ENCODE data around the gene DPP10.

DPP10 gene

GRCh38 chr2:114742245-114742644, 299.8 kb downstream of the DPP10 start:
- TF ChIP-seq FOXP2 (optimal IDR thresholded peaks at IDR 0.05; ENCODE audit: borderline replicate concordance, extremely low read depth, extremely low read length, insufficient read depth), result no peak
- TF ChIP-seq REST (IDR thresholded peaks at IDR 0.05; ENCODE audit: insufficient read depth in 1 of 2, low read depth in 2 of 2, low read length in 2 of 2), result no peak
- TF ChIP-seq POLR2AphosphoS5 (IDR thresholded peaks at IDR 0.05; ENCODE audit: low read depth, low read length), result no peak
- no peak for TF ChIP-seq TAF1 (IDR thresholded peaks at IDR 0.05; ENCODE audit: borderline replicate concordance, insufficient read depth, low read length)
- no peak for TF ChIP-seq SIN3A (IDR thresholded peaks at IDR 0.05; ENCODE audit: borderline replicate concordance, insufficient read depth, low read length)

GRCh38 chr2:114745700-114746099, 303.3 kb downstream of the DPP10 start:
- TF ChIP-seq TAF1 (IDR thresholded peaks at IDR 0.05; ENCODE audit: borderline replicate concordance, insufficient read depth, low read length) (no peak), SIN3A (IDR thresholded peaks at IDR 0.05; ENCODE audit: borderline replicate concordance, insufficient read depth, low read length) (no peak), POLR2AphosphoS5 (IDR thresholded peaks at IDR 0.05; ENCODE audit: low read depth, low read length) (no peak)

- no peak for TF ChIP-seq SIN3A (IDR thresholded peaks at IDR 0.05; ENCODE audit: borderline replicate concordance, insufficient read depth, low read length)
- no peak for TF ChIP-seq POLR2AphosphoS5 (IDR thresholded peaks at IDR 0.05; ENCODE audit: low read depth, low read length)
- no peak for TF ChIP-seq TAF1 (IDR thresholded peaks at IDR 0.05; ENCODE audit: borderline replicate concordance, insufficient read depth, low read length)
- TF ChIP-seq REST (IDR thresholded peaks at IDR 0.05; ENCODE audit: insufficient read depth in 1 of 2, low read depth in 2 of 2, low read length in 2 of 2), result no peak
- TF ChIP-seq FOXP2 (optimal IDR thresholded peaks at IDR 0.05; ENCODE audit: borderline replicate concordance, extremely low read depth, extremely low read length, insufficient read depth), result no peak
These were observed 310.0 kb downstream of the DPP10 start for GRCh38 chr2:114752425-114752824.

GRCh38 chr2:114753145-114753544, 310.7 kb downstream of the DPP10 start:
- TF ChIP-seq POLR2AphosphoS5 (IDR thresholded peaks at IDR 0.05; ENCODE audit: low read depth, low read length), result no peak
- TF ChIP-seq SIN3A (IDR thresholded peaks at IDR 0.05; ENCODE audit: borderline replicate concordance, insufficient read depth, low read length), result no peak

DNA sequence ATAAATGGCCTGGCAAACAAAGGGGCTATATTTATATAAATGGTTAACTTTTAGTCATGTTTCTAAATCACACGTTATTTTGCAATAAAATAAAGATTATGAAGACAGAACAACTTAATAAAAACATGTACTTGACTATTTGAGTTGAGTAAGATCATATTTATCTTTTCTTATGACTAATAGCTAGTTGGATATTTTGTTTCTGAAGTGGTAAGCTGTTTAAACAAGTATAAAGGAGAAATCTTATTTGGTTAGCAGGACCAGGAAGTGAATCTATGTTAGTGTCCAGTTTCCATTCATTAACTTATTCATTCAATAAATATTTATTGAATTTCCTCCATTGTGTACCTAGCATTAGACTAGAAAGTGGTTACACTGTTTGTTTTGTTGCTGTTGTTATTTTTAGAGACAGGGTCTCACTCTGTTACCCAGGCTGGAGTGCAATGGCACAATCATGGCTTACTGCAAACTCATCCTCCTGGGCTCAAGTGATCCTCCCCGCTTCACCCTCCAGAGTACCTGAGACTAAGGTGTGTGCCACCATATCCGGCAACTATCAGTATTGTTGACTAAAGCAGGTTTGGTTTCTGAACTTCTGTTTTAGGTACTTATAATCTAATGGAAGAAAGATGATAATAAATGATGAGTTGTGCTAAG, 312.6 kb downstream of the DPP10 start:
- TF ChIP-seq POLR2AphosphoS5 (IDR thresholded peaks at IDR 0.05; ENCODE audit: low read depth, low read length) (no peak), SIN3A (IDR thresholded peaks at IDR 0.05; ENCODE audit: borderline replicate concordance, insufficient read depth, low read length) (no peak), TAF1 (IDR thresholded peaks at IDR 0.05; ENCODE audit: borderline replicate concordance, insufficient read depth, low read length) (no peak), FOXP2 (optimal IDR thresholded peaks at IDR 0.05; ENCODE audit: borderline replicate concordance, extremely low read depth, extremely low read length, insufficient read depth) (no peak), REST (IDR thresholded peaks at IDR 0.05; ENCODE audit: insufficient read depth in 1 of 2, low read depth in 2 of 2, low read length in 2 of 2) (no peak)

- TF ChIP-seq TAF1 (IDR thresholded peaks at IDR 0.05; ENCODE audit: borderline replicate concordance, insufficient read depth, low read length) (no peak), REST (IDR thresholded peaks at IDR 0.05; ENCODE audit: insufficient read depth in 1 of 2, low read depth in 2 of 2, low read length in 2 of 2) (no peak), SIN3A (IDR thresholded peaks at IDR 0.05; ENCODE audit: borderline replicate concordance, insufficient read depth, low read length) (no peak), FOXP2 (optimal IDR thresholded peaks at IDR 0.05; ENCODE audit: borderline replicate concordance, extremely low read depth, extremely low read length, insufficient read depth) (no peak), POLR2AphosphoS5 (IDR thresholded peaks at IDR 0.05; ENCODE audit: low read depth, low read length) (no peak)
These were observed 319.9 kb downstream of the DPP10 start for GRCh38 chr2:114762376-114762775.
